Natural killer cell (primary cell): ENCODE results near the gene CILP2. TPM values are rescaled to one million over a fixed set of nuclear protein-coding genes. Genes with fewer than 3 reads are reported as not detected.

Experiments
- ATAC-seq, 3 donors: fragments of 150-1000 bp in 2 of 3; fragments of 200-7000 bp in 1 of 3; cut with Tn5 transposase; 1 replicate in 1 of 3; 2 replicates in 2 of 3; pipeline ENCODE4 v1.10.0; 2021; ENCODE audit warnings: mild to moderate bottlenecking in 2 of 3, moderate library complexity in 2 of 3
- DNase-seq, 2 donors: peaks; one replicate each; pipeline versions ENCODE4 v3.0.0 to v3.0.0-alpha.2; 2013 to 2021; ENCODE audit warnings: mixed read lengths in 1 of 2
- H3K27ac ChIP-seq: one replicate; pipeline ENCODE4 v1.5.1; 2013; ENCODE audit warnings: mild to moderate bottlenecking, low read length
- H3K27me3 ChIP-seq: one replicate; pipeline ENCODE4 v1.6.1; 2013; ENCODE audit warnings: low read length; ENCODE audit not compliant: control insufficient read depth, insufficient read depth
- H3K36me3 ChIP-seq: one replicate; pipeline ENCODE4 v1.6.1; 2013; ENCODE audit warnings: low read length; ENCODE audit not compliant: control insufficient read depth, insufficient read depth
- H3K4me1 ChIP-seq: one replicate; pipeline ENCODE4 v1.6.1; 2013; ENCODE audit warnings: low read length; ENCODE audit not compliant: control insufficient read depth, insufficient read depth
- H3K4me3 ChIP-seq: one replicate; pipeline ENCODE4 v1.5.1; 2013; ENCODE audit warnings: low read length
- H3K9me3 ChIP-seq: one replicate; pipeline ENCODE4 v1.6.1; 2013; ENCODE audit warnings: low read length; ENCODE audit not compliant: control insufficient read depth, insufficient read depth
- H3K27ac Mint-ChIP-seq, 2 donors: one replicate each; pipeline ENCODE4 v1.8.0; 2022; ENCODE audit warnings: mild to moderate bottlenecking in 2 of 2, mixed read lengths in 2 of 2, moderate library complexity in 1 of 2
- H3K27me3 Mint-ChIP-seq, 2 donors: one replicate each; pipeline ENCODE4 v1.8.0; 2022; ENCODE audit warnings: low read depth in 2 of 2, mixed read lengths in 2 of 2
- H3K36me3 Mint-ChIP-seq: one replicate; pipeline ENCODE4 v1.8.0; 2022; ENCODE audit warnings: mixed read lengths
- H3K4me1 Mint-ChIP-seq, 2 donors: one replicate each; pipeline ENCODE4 v1.8.0; 2022; ENCODE audit warnings: mixed read lengths in 2 of 2
- H3K4me3 Mint-ChIP-seq: one replicate; pipeline ENCODE4 v1.8.0; 2022; ENCODE audit warnings: mild to moderate bottlenecking, moderate library complexity, mixed read lengths
- H3K9me3 Mint-ChIP-seq, 2 donors: one replicate each; pipeline ENCODE4 v1.8.0; 2022; ENCODE audit warnings: mixed read lengths in 2 of 2
- CTCF ChIP-seq: fragments of 200-600 bp; IDR thresholded peaks from one replicate; pipeline ENCODE4 v1.8.0; 2022; ENCODE audit warnings: antibody characterized with exemption
- WGBS: methylation state at CpG from one replicate; pipeline ENCODE4 v1.1.7; 2013; ENCODE audit warnings: missing lambda C conversion rate; ENCODE audit not compliant: insufficient coverage; 5-methylcytosine and 5-hydroxymethylcytosine counted together
- intact Hi-C: fragments of 100-400 bp; cut with micrococcal nuclease; formaldehyde crosslinking; loops from one replicate; pipeline ENCODE4 v1.14.2; 2022
- total RNA-seq, 4 donors: library from RNA; stranded (reverse); fragments of 120-200 nt in 1 of 4; gene quantifications; one replicate each; pipeline versions ENCODE4 v1.2.3 to v1.2.4, GENCODE V29; 2013 to 2022

Gene CILP2
- total RNA-seq, 3 donors from 2014 or later (not counting 1 experiment from before 2014, with no cell fraction given): 0.05 to 0.20 (median 0.11) TPM

- no peaks in the 10 kb centered on the region for H3K27me3 ChIP-seq
- no peaks in the 10 kb centered on the region for H3K4me1 ChIP-seq
- no peak for ATAC-seq
- H3K9me3 ChIP-seq: no peaks in the 10 kb centered on the region
- H3K27ac Mint-ChIP-seq: peak overlapping the region in 1 of 2 donors; percentile 23
- H3K36me3 Mint-ChIP-seq: no peaks in the 10 kb centered on the region
- no peak overlapping the region for H3K4me3 Mint-ChIP-seq
- no peaks in the 10 kb centered on the region for H3K27me3 Mint-ChIP-seq
- WGBS: 97% methylated on average over 8 of the region's 8 CpGs
- no peak for DNase-seq
- no peak overlapping the region for H3K4me3 ChIP-seq
- intact Hi-C loops: no loop called here
- H3K4me1 Mint-ChIP-seq: peaks cover 0 to 5% of the 10 kb centered on the region in 2 donors
- TF ChIP-seq CTCF: no peak
- no peaks in the 10 kb centered on the region for H3K9me3 Mint-ChIP-seq
- no peak overlapping the region for H3K27ac ChIP-seq
- peaks cover 54% of the 10 kb centered on the region for H3K36me3 ChIP-seq
Measured at GRCh38 chr19:19507354-19507753, 30.7 kb upstream of the CILP2 start.

- 89% methylated on average over 11 of the region's 11 CpGs for WGBS
- H3K9me3 Mint-ChIP-seq: no peaks in the 10 kb centered on the region
- no peaks in the 10 kb centered on the region for H3K36me3 Mint-ChIP-seq
Measured at GRCh38 chr19:19508217-19508616, 29.8 kb upstream of the CILP2 start.

GRCh38 chr19:19510432-19510831, 27.6 kb upstream of the CILP2 start:
- H3K27me3 ChIP-seq: no peaks in the 10 kb centered on the region
- WGBS: 74% methylated on average over 6 of the region's 6 CpGs
- Mint-ChIP-seq H3K4me1 (no peaks in the 10 kb centered on the region), H3K9me3 (no peaks in the 10 kb centered on the region), H3K4me3 (no peak overlapping the region), H3K36me3 (no peaks in the 10 kb centered on the region), H3K27me3 (no peaks in the 10 kb centered on the region), H3K27ac (peak overlapping the region in 1 of 2 donors; percentile 43)
- intact Hi-C loops: no loop called here
- H3K27ac ChIP-seq: no peak overlapping the region
- H3K36me3 ChIP-seq: peaks cover 25% of the 10 kb centered on the region
- H3K9me3 ChIP-seq: no peaks in the 10 kb centered on the region
- TF ChIP-seq CTCF: no peak
- no peak for ATAC-seq
- no peak for DNase-seq
- H3K4me3 ChIP-seq: no peak overlapping the region
- H3K4me1 ChIP-seq: peaks cover 8% of the 10 kb centered on the region

More at GRCh38 chr19:19508217-19508616, 29.8 kb upstream of the CILP2 start:
- Histone ChIP-seq H3K27ac (no peak overlapping the region), H3K4me3 (no peak overlapping the region), H3K27me3 (no peaks in the 10 kb centered on the region), H3K9me3 (no peaks in the 10 kb centered on the region), H3K36me3 (peaks cover 46% of the 10 kb centered on the region), H3K4me1 (no peaks in the 10 kb centered on the region)
- ATAC-seq: no peak
- H3K27me3 Mint-ChIP-seq: no peaks in the 10 kb centered on the region
- intact Hi-C loops: no loop called here
- peak overlapping the region; percentile 54 to 69 for H3K27ac Mint-ChIP-seq
- no peak overlapping the region for H3K4me3 Mint-ChIP-seq
- no peak for TF ChIP-seq CTCF
- no peak for DNase-seq
- peaks cover 0 to under 1% of the 10 kb centered on the region in 2 donors for H3K4me1 Mint-ChIP-seq

- Histone ChIP-seq H3K27ac (no peak overlapping the region), H3K27me3 (no peaks in the 10 kb centered on the region), H3K36me3 (no peaks in the 10 kb centered on the region), H3K4me1 (peaks cover 24% of the 10 kb centered on the region), H3K4me3 (no peak overlapping the region), H3K9me3 (no peaks in the 10 kb centered on the region)
- Mint-ChIP-seq H3K27me3 (no peaks in the 10 kb centered on the region), H3K4me3 (no peak overlapping the region), H3K36me3 (no peaks in the 10 kb centered on the region), H3K9me3 (no peaks in the 10 kb centered on the region), H3K4me1 (peaks cover 0 to 9% of the 10 kb centered on the region in 2 donors), H3K27ac (no peak overlapping the region)
- ATAC-seq: no peak
- no peak for TF ChIP-seq CTCF
- intact Hi-C loops: no loop called here
- WGBS: 89% methylated on average over 17 of the region's 17 CpGs
- DNase-seq: no peak
Measured at GRCh38 chr19:19513682-19514081, 24.4 kb upstream of the CILP2 start.
